Ovary (tissue), 9 donors: ENCODE data around the gene KRTAP10-6. TPM values are rescaled to one million over a fixed set of nuclear protein-coding genes. Genes with fewer than 3 reads are reported as not detected.

Source experiments
- DNase-seq, 5 donors: peaks; one replicate each; pipeline ENCODE4 v3.0.0-alpha.2; 2019 to 2020
- H3K27ac ChIP-seq, 2 donors: fragments of 200-600 bp; one replicate each; pipeline versions ENCODE4 v1.5.1 to v1.8.0; 2019 to 2022
- H3K27me3 ChIP-seq: fragments of 200-600 bp; one replicate; pipeline ENCODE4 v1.8.0; 2022
- H3K36me3 ChIP-seq: fragments of 200-600 bp; sonication (generic); one replicate; pipeline ENCODE4 v1.5.1; 2019
- H3K4me1 ChIP-seq: one replicate; pipeline ENCODE4 v1.8.1; 2013; ENCODE audit warnings: mild to moderate bottlenecking, moderate library complexity; ENCODE audit not compliant: insufficient read depth
- H3K4me3 ChIP-seq: fragments of 200-600 bp; sonication (generic); one replicate; pipeline ENCODE4 v1.5.1; 2017
- H3K9me3 ChIP-seq, 2 donors: fragments of 200-600 bp in 1 of 2; sonication (generic) in 1 of 2; one replicate each; pipeline versions ENCODE4 v1.5.1 to v1.8.1; 2013 to 2019; ENCODE audit warnings: mild to moderate bottlenecking in 1 of 2, moderate library complexity in 1 of 2
- EP300 ChIP-seq: sonication (generic); formaldehyde crosslinking; IDR thresholded peaks from one replicate; pipeline ENCODE4 v1.6.1; 2017; ENCODE audit warnings: antibody characterized with exemption
- POLR2A ChIP-seq: fragments of 450-650 bp; IDR thresholded peaks from one replicate; pipeline ENCODE4 v1.6.1; 2017; ENCODE audit warnings: antibody characterized with exemption, mild to moderate bottlenecking, moderate library complexity
- WGBS, 3 donors: extraction: QIAGEN DNeasy Blood & Tissue Kit in 1 of 3; methylation state at CpG; one replicate each; pipeline versions ENCODE4 v1.1.5 to v1.1.7; 2013 to 2017; 5-methylcytosine and 5-hydroxymethylcytosine counted together
- intact Hi-C, 4 donors: fragments of 100-400 bp; cut with DNase I; formaldehyde crosslinking; loops; one replicate each; pipeline versions ENCODE4 v1.11.0 to v1.15.1; 2022 to 2023
- polyA plus RNA-seq, 2 donors: library from polyadenylated mRNA; stranded (reverse); fragments of 200-250 nt in 1 of 2; fragments of 350-450 nt in 1 of 2; fragmentation: Illumina TruSeq in 1 of 2; extraction: RNeasy Lipid Tissue Mini Kit (QIAGEN cat#74804) in 1 of 2; gene quantifications; one replicate each; pipeline ENCODE4 v1.2.3, GENCODE V29; 2013 to 2014
- total RNA-seq, 7 donors: library from RNA; depleted of rRNA in 2 of 7; stranded (reverse); fragments of >200 nt in 2 of 7; fragmentation: NEBNext Ultra II Directional in 3 of 7; extraction: Animal tissue kit (Norgen Biotek cat#: 25700) in 3 of 7; gene quantifications; one replicate each; pipeline versions ENCODE4 v1.1.0 to v1.2.4, GENCODE V29; 2016 to 2023
- TF ChIP-seq, protein P1 (sequence below), 3 donors: fragments of 450-650 bp in 2 of 3; fragments of 200-600 bp in 1 of 3; IDR thresholded peaks; one replicate each; pipeline versions ENCODE4 v1.5.1 to v1.8.0; 2016 to 2022; ENCODE audit warnings: antibody characterized with exemption in 3 of 3, mild to moderate bottlenecking in 1 of 3
- donor health status: DM: no; HTN: no; CAD: no; lungs with moderate emphysema.
- donor health status: DM: no; HTN: no; CAD: no.
- donor health status: Bipolar disorder and iron deficiency.
- donor health status: DM: yes; HTN: yes; CAD: no.
- donor health status: DM: no; HTN: no; CAD: no.
- donor health status: DM: yes; HTN: yes; CAD: no.

KRTAP10-6 gene
- total and polyA plus RNA-seq, 9 donors, result not detected

DNA sequence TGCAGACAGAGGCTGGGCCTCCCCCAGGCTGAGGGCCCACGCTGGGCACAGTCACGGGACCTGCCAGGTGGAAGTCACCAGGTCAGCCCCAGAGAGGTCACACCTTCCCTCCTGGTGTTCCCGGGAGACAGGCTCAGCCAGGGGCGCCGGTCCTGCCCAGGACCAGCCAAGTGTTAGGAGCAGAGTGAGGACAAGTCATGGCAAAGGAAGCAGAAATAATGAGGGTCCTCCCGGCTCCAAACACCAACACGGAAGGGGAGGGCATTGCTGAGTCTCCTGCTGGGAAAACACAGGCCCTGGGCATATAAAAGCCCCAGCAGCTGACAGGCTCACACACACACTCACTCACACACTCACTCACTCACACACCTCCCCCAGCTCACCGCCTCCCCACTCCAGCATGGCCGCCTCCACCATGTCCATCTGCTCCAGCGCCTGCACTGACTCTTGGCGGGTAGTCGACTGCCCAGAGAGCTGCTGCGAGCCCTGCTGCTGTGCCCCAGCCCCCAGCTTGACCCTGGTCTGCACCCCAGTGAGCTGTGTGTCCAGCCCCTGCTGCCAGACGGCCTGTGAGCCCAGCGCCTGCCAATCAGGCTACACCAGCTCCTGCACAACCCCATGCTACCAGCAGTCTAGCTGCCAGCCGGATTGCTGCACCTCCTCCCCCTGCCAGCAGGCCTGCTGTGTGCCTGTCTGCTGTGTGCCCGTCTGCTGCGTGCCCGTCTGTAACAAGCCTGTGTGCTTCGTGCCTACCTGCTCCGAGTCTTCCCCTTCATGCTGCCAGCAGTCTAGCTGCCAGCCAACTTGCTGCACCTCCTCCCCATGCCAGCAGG lies 44.9 kb upstream of the KRTAP10-6 start, which contains the start of gene KRTAP10-10:
Gene KRTAP10-10 (plus strand): TSS at position 339 of the 833 bp plus-strand sequence. CDS start 62 bp downstream, at position 401.
- Histone ChIP-seq H3K27ac (no peak within 1 kb of the TSS), H3K36me3 (no peaks in the 10 kb centered on the region), H3K27me3 (no peaks in the 10 kb centered on the region), H3K4me3 (no peak within 1 kb of the TSS), H3K4me1 (no peaks in the 10 kb centered on the region), H3K9me3 (no peaks in the 10 kb centered on the region)
- TF ChIP-seq, protein P1, sequence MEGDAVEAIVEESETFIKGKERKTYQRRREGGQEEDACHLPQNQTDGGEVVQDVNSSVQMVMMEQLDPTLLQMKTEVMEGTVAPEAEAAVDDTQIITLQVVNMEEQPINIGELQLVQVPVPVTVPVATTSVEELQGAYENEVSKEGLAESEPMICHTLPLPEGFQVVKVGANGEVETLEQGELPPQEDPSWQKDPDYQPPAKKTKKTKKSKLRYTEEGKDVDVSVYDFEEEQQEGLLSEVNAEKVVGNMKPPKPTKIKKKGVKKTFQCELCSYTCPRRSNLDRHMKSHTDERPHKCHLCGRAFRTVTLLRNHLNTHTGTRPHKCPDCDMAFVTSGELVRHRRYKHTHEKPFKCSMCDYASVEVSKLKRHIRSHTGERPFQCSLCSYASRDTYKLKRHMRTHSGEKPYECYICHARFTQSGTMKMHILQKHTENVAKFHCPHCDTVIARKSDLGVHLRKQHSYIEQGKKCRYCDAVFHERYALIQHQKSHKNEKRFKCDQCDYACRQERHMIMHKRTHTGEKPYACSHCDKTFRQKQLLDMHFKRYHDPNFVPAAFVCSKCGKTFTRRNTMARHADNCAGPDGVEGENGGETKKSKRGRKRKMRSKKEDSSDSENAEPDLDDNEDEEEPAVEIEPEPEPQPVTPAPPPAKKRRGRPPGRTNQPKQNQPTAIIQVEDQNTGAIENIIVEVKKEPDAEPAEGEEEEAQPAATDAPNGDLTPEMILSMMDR (IDR thresholded peaks at IDR 0.05), result no peak
- TF ChIP-seq POLR2A (no peak), EP300 (no peak)
- no peak for DNase-seq
- intact Hi-C loops, result no loop called here
- WGBS, 3 donors, result 31 to 41% (median 40%) methylated on average over 14 to 21 of the region's 21 CpGs

DNA sequence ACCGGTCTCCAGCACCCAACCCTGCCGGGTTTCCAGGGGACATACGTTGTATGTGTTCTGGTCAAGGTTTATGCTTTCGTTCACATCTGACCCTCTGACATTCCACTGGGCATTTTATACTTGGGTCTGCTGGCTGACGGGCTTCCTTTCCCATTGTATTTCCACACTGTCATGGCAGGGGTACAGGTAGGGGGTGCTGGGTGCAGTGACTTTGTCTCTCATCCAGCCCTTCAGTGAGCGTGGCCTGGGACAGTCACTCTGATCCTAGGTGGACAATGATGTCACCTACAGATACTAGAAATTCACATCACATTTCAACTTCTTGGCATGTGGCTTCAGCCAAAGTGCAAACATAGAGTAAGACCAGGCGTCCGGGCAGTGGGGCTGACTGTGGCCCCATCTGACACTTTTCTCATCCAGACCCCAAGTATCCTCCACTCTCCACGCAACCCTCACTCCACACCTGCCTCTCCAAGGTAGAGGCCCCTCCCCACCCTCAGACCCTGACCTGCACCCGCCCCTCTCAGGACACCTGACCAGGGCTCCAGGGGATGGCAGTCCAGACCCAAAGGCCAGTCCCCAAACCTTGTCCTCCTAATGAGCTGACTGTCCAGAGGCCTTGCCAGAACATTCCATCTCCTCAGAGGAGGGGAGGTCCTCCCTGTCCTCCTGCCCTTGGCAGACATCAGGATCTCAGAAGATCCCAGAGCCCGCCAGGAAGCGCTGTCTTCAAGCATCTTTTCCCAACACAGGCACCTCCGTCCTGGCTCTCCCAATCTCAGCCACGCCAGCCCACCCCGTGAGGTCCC lies 44.1 kb upstream of the KRTAP10-6 start:
- Histone ChIP-seq H3K4me1 (no peaks in the 10 kb centered on the region), H3K4me3 (no peak overlapping the region), H3K36me3 (no peaks in the 10 kb centered on the region), H3K9me3 (no peaks in the 10 kb centered on the region), H3K27me3 (no peaks in the 10 kb centered on the region), H3K27ac (no peak overlapping the region)
- DNase-seq, result no peak
- intact Hi-C loops, result no loop called here
- 69 to 83% (median 81%) methylated on average over 15 of the region's 15 CpGs for WGBS, 3 donors
- TF ChIP-seq EP300 (no peak), POLR2A (no peak)
- TF ChIP-seq, protein P1 (IDR thresholded peaks at IDR 0.05), result no peak

DNA sequence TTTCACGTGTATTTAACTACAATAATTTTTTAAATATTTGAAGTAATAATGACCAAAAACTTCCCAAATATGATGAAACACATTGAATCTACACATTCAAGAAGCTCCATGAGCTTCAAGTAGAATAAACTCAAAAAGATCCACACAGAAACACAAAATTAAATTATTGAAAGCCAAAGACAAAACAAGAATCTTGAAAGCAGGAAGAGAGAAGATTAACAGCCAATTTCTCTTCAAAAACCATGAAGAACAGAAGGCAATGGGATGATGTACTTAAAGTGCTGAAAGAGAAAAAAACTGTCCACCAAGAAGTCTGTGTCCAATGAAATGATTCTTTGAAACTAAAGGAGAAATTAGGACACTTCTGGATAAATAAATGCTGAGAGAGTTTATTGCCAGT lies 39.8 kb upstream of the KRTAP10-6 start:
- Histone ChIP-seq H3K27ac (no peak overlapping the region), H3K4me1 (no peaks in the 10 kb centered on the region), H3K36me3 (no peaks in the 10 kb centered on the region), H3K9me3 (no peaks in the 10 kb centered on the region), H3K27me3 (no peaks in the 10 kb centered on the region), H3K4me3 (no peak overlapping the region)
- WGBS, 3 donors, result 81 to 91% (median 87%) methylated on average over 1 of the region's 1 CpG
- no peak for DNase-seq
- no peak for TF ChIP-seq POLR2A
- TF ChIP-seq, protein P1 (IDR thresholded peaks at IDR 0.05), result no peak
- no peak for TF ChIP-seq EP300
- intact Hi-C loops, result no loop called here

DNA sequence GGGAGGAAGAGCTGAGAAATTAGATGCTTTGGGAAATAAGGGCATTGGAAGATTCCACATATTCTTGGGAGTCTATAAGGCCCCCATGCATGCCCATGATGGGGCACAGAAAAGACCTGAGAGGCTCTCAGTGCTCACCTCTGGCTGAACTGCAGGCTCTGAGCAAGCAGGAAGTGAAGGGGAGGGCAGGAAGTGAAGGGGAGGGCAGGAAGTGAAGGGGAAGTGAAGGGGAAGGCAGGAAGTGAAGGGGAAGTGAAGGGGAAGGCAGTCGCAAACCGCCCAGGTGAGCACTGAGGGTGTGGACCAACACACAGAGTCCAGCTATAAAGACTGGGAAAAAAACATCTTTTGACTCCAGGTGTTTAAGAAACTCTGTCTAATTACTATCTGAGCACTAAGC lies 38.1 kb upstream of the KRTAP10-6 start:
- intact Hi-C loops, result no loop called here
- DNase-seq, result no peak

More for the DNA sequence above, 38.1 kb upstream of the KRTAP10-6 start:
- TF ChIP-seq, protein P1 (IDR thresholded peaks at IDR 0.05), result no peak
- TF ChIP-seq POLR2A (no peak), EP300 (no peak)
- Histone ChIP-seq H3K27me3 (no peaks in the 10 kb centered on the region), H3K9me3 (no peaks in the 10 kb centered on the region), H3K4me3 (no peak overlapping the region), H3K27ac (no peak overlapping the region), H3K4me1 (no peaks in the 10 kb centered on the region), H3K36me3 (no peaks in the 10 kb centered on the region)
- WGBS, 3 donors, result 83 to 90% (median 85%) methylated on average over 2 of the region's 2 CpGs
